ENCODE data around the gene RIMBP2.

Gene RIMBP2

DNA sequence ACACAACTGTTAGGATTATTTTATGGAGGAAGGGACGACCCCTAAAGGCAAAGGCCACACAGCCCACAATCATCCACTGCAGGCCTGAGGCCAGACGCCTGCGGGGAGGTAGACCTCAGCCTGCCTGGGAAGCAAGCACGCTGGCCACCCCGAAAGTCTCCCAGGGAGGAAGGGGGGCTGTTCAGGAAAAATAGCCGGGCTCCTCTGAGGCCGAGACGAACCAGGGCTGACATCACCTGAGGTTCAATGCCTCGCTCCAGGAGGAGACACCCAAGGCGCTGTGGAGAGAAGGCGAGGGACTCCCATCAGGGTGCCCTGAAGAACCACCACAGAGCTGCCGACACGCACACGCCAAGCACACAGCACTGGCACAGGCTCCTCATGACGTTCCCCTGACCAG, 251.1 kb downstream of the RIMBP2 start:
- Histone ChIP-seq H3K4me3 (ENCODE audit: low read depth, low read length) (no peak overlapping the region), H3K36me3 (ENCODE audit: control insufficient read depth in 2 of 2, insufficient read depth in 1 of 2, low read length in 2 of 2) (no peaks in the 10 kb centered on the region), H3K9me3 (ENCODE audit: control insufficient read depth, insufficient read depth, low read depth, low read length) (no peaks in the 10 kb centered on the region), H3K4me1 (ENCODE audit: control insufficient read depth, insufficient read depth, low read length) (no peaks in the 10 kb centered on the region), H3K27ac (ENCODE audit: extremely low read depth, low read depth, low read length) (no peak overlapping the region)
- ChIA-PET POLR2A (no interaction called here), CTCF (no interaction called here)
- TF ChIP-seq ZNF112 (tag by site-specific recombination; IDR thresholded peaks at IDR 0.05) (no peak), ZNF664 (tag by site-specific recombination; IDR thresholded peaks at IDR 0.05) (no peak), ZNF138 (tag by site-specific recombination; IDR thresholded peaks at IDR 0.05; ENCODE audit: borderline replicate concordance) (no peak), SETDB1 (IDR thresholded peaks at IDR 0.05; ENCODE audit: insufficient read length, low read length) (no peak), ZNF626 (tag by site-specific recombination; IDR thresholded peaks at IDR 0.05) (no peak), ZNF701 (tag by site-specific recombination; IDR thresholded peaks at IDR 0.05) (no peak), ZNF394 (tag by site-specific recombination; IDR thresholded peaks at IDR 0.05; ENCODE audit: borderline replicate concordance) (no peak), ZNF530 (tag by site-specific recombination; IDR thresholded peaks at IDR 0.05; ENCODE audit: low read depth) (no peak), ZNF558 (tag by site-specific recombination; IDR thresholded peaks at IDR 0.05) (no peak)
- TF ChIP-seq, protein P1, sequence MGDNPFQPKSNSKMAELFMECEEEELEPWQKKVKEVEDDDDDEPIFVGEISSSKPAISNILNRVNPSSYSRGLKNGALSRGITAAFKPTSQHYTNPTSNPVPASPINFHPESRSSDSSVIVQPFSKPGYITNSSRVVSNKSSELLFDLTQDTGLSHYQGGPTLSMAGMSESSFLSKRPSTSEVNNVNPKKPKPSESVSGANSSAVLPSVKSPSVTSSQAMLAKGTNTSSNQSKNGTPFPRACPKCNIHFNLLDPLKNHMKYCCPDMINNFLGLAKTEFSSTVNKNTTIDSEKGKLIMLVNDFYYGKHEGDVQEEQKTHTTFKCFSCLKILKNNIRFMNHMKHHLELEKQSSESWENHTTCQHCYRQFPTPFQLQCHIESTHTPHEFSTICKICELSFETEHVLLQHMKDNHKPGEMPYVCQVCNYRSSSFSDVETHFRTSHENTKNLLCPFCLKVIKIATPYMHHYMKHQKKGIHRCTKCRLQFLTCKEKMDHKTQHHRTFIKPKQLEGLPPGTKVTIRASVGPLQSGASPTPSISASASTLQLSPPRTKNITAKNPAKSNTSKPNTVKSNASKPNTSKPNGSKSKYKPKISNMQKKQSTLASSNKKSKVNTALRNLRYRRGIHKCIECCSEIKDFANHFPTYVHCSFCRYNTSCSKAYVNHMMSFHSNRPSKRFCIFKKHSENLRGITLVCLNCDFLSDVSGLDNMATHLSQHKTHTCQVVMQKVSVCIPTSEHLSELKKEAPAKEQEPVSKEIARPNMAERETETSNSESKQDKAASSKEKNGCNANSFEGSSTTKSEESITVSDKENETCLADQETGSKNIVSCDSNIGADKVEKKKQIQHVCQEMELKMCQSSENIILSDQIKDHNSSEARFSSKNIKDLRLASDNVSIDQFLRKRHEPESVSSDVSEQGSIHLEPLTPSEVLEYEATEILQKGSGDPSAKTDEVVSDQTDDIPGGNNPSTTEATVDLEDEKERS (tag by site-specific recombination; IDR thresholded peaks at IDR 0.05) = no peak
- TF ChIP-seq, protein P2, sequence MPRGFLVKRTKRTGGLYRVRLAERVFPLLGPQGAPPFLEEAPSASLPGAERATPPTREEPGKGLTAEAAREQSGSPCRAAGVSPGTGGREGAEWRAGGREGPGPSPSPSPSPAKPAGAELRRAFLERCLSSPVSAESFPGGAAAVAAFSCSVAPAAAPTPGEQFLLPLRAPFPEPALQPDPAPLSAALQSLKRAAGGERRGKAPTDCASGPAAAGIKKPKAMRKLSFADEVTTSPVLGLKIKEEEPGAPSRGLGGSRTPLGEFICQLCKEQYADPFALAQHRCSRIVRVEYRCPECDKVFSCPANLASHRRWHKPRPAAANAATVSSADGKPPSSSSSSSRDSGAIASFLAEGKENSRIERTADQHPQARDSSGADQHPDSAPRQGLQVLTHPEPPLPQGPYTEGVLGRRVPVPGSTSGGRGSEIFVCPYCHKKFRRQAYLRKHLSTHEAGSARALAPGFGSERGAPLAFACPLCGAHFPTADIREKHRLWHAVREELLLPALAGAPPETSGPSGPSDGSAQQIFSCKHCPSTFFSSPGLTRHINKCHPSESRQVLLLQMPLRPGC (tag by site-specific recombination; IDR thresholded peaks at IDR 0.05) = no peak

DNA sequence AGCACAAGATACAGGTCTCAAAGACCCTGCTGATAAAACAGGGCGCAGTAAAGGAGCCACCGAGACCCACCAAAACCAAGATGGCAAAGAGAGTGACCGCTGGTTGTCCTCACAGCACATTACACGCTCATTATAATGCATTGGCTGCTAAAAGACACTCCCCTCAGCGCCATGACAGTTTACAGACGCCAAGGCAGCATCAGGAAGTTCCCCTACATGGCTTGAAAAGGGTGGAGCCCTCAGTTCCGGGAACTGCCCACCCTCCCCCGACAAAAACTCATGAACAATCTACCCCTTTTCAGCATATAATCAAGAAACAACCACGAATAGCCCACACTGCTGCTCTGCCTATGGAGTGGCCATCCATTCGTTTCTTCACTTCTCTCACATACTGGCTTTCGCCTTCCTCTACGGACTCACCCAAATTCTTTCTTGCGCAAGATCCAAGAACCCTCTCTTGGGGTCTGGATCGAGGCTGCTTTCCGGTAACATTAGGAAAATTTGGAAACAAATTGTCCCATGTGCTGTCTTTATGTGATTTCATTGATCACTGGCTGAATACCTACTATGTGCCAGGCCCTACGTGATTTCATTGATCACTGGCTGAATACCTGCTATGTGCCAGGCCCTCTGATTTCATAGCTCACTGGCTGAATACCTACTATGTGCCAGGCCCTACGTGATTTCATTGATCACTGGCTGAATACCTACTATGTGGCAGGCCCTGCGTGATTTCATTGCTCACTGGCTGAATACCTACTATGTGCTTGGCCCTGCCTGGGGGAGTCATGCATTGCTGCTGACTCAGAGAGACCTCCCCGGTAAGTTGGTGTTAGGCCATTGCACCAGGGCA, 252.1 kb downstream of the RIMBP2 start:
- H3K36me3 ChIP-seq (ENCODE audit: control insufficient read depth in 2 of 2, insufficient read depth in 1 of 2, low read length in 2 of 2) = no peaks in the 10 kb centered on the region
- no peak overlapping the region for H3K27ac ChIP-seq (ENCODE audit: extremely low read depth, low read depth, low read length)
- POLR2A ChIA-PET = no interaction called here
- H3K4me1 ChIP-seq (ENCODE audit: control insufficient read depth, insufficient read depth, low read length) = no peaks in the 10 kb centered on the region
- H3K9me3 ChIP-seq (ENCODE audit: control insufficient read depth, insufficient read depth, low read depth, low read length) = no peaks in the 10 kb centered on the region
- H3K4me3 ChIP-seq (ENCODE audit: low read depth, low read length) = no peak overlapping the region
- TF ChIP-seq, protein P3, sequence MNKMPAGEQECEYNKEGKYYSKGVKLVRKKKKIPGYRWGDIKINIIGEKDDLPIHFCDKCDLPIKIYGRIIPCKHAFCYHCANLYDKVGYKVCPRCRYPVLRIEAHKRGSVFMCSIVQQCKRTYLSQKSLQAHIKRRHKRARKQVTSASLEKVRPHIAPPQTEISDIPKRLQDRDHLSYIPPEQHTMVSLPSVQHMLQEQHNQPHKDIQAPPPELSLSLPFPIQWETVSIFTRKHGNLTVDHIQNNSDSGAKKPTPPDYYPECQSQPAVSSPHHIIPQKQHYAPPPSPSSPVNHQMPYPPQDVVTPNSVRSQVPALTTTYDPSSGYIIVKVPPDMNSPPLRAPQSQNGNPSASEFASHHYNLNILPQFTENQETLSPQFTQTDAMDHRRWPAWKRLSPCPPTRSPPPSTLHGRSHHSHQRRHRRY (tag by site-specific recombination; IDR thresholded peaks at IDR 0.05) = no peak
- TF ChIP-seq RBAK (tag by site-specific recombination; IDR thresholded peaks at IDR 0.05) (no peak), ZNF560 (tag by site-specific recombination; IDR thresholded peaks at IDR 0.05; ENCODE audit: borderline replicate concordance) (no peak)
- CTCF ChIA-PET = no interaction called here

DNA sequence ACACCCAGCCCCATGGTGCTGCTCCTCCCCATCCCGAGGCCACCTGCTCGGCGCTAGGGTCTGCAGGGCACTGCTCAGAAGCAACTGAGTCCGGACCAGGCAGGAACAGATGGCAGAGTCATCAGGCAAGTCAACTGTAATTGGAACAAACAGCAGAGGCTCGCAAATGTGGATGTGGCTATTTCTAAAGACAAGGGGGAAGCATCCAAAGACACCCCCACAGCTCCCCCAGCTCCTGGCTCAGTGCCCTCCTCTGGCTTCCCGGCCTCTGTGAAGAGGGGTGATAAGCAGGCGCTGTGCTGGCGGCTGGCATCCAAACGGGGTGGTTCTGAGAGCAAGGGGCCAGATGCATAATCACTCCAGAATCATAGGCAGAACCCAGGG, 252.8 kb downstream of the RIMBP2 start:
- ChIA-PET POLR2A (no interaction called here), CTCF (no interaction called here)
- H3K36me3 ChIP-seq (ENCODE audit: control insufficient read depth in 2 of 2, insufficient read depth in 1 of 2, low read length in 2 of 2) = no peaks in the 10 kb centered on the region
- no peak overlapping the region for H3K4me3 ChIP-seq (ENCODE audit: low read depth, low read length)
- no peaks in the 10 kb centered on the region for H3K4me1 ChIP-seq (ENCODE audit: control insufficient read depth, insufficient read depth, low read length)
- H3K27ac ChIP-seq (ENCODE audit: extremely low read depth, low read depth, low read length) = no peak overlapping the region
- H3K9me3 ChIP-seq (ENCODE audit: control insufficient read depth, insufficient read depth, low read depth, low read length) = no peaks in the 10 kb centered on the region
- TF ChIP-seq ZNF792 (tag by site-specific recombination; IDR thresholded peaks at IDR 0.05) = no peak
- no peak for TF ChIP-seq ZNF701 (tag by site-specific recombination; IDR thresholded peaks at IDR 0.05)
- TF ChIP-seq ZNF623 (tag by site-specific recombination; IDR thresholded peaks at IDR 0.05) = no peak
- TF ChIP-seq, protein P4, sequence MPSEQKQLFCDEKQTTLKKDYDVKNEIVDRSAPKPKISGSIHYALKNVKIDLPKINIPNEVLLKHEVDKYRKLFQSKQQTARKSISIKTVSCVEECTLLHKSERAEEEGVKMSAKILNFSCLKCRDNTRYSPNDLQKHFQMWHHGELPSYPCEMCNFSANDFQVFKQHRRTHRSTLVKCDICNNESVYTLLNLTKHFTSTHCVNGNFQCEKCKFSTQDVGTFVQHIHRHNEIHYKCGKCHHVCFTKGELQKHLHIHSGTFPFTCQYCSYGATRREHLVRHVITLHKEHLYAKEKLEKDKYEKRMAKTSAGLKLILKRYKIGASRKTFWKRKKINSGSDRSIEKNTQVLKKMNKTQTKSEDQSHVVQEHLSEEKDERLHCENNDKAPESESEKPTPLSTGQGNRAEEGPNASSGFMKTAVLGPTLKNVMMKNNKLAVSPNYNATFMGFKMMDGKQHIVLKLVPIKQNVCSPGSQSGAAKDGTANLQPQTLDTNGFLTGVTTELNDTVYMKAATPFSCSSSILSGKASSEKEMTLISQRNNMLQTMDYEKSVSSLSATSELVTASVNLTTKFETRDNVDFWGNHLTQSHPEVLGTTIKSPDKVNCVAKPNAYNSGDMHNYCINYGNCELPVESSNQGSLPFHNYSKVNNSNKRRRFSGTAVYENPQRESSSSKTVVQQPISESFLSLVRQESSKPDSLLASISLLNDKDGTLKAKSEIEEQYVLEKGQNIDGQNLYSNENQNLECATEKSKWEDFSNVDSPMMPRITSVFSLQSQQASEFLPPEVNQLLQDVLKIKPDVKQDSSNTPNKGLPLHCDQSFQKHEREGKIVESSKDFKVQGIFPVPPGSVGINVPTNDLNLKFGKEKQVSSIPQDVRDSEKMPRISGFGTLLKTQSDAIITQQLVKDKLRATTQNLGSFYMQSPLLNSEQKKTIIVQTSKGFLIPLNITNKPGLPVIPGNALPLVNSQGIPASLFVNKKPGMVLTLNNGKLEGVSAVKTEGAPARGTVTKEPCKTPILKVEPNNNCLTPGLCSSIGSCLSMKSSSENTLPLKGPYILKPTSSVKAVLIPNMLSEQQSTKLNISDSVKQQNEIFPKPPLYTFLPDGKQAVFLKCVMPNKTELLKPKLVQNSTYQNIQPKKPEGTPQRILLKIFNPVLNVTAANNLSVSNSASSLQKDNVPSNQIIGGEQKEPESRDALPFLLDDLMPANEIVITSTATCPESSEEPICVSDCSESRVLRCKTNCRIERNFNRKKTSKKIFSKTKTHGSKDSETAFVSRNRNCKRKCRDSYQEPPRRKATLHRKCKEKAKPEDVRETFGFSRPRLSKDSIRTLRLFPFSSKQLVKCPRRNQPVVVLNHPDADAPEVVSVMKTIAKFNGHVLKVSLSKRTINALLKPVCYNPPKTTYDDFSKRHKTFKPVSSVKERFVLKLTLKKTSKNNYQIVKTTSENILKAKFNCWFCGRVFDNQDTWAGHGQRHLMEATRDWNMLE (tag by site-specific recombination; conservative IDR thresholded peaks at IDR 0.05; ENCODE audit: low read depth) = no peak
- TF ChIP-seq ZNF404 (tag by site-specific recombination; IDR thresholded peaks at IDR 0.05) = no peak
- TF ChIP-seq, protein P3 (tag by site-specific recombination; IDR thresholded peaks at IDR 0.05) = no peak

Data from HEK293 (cell line).